Gastroesophageal sphincter (tissue), 3 donors: ENCODE results near the gene CBFB.

Experiments used
- CTCF ChIP-seq, 4 experiments: fragments of 200-600 bp in 2 of 4; fragments of 450-650 bp in 2 of 4; sonication (generic) in 1 of 4; IDR thresholded peaks; one replicate each; pipeline ENCODE4 v1.5.1; 2017 to 2019; ENCODE audit warnings: antibody characterized with exemption in 4 of 4, mild to moderate bottlenecking in 2 of 4, moderate library complexity in 2 of 4
- POLR2A ChIP-seq, 2 donors: fragments of 450-650 bp; IDR thresholded peaks; one replicate each; pipeline ENCODE4 v1.6.1; 2017; ENCODE audit warnings: antibody characterized with exemption in 2 of 2, mild to moderate bottlenecking in 2 of 2, moderate library complexity in 1 of 2
- POLR2AphosphoS5 ChIP-seq: sonication (generic); formaldehyde crosslinking; IDR thresholded peaks from one replicate; pipeline ENCODE4 v1.6.1; 2017; ENCODE audit warnings: antibody characterized with exemption

- TF ChIP-seq CTCF (IDR thresholded peaks at IDR 0.05) (no peak), POLR2AphosphoS5 (no peak), POLR2A (IDR thresholded peaks at IDR 0.05) (no peak)
These were observed 28.3 kb upstream of the CBFB start for GRCh38 chr16:67000384-67001351.
